ENCODE measurements around the gene ZCCHC8.

ZCCHC8 gene

DNA sequence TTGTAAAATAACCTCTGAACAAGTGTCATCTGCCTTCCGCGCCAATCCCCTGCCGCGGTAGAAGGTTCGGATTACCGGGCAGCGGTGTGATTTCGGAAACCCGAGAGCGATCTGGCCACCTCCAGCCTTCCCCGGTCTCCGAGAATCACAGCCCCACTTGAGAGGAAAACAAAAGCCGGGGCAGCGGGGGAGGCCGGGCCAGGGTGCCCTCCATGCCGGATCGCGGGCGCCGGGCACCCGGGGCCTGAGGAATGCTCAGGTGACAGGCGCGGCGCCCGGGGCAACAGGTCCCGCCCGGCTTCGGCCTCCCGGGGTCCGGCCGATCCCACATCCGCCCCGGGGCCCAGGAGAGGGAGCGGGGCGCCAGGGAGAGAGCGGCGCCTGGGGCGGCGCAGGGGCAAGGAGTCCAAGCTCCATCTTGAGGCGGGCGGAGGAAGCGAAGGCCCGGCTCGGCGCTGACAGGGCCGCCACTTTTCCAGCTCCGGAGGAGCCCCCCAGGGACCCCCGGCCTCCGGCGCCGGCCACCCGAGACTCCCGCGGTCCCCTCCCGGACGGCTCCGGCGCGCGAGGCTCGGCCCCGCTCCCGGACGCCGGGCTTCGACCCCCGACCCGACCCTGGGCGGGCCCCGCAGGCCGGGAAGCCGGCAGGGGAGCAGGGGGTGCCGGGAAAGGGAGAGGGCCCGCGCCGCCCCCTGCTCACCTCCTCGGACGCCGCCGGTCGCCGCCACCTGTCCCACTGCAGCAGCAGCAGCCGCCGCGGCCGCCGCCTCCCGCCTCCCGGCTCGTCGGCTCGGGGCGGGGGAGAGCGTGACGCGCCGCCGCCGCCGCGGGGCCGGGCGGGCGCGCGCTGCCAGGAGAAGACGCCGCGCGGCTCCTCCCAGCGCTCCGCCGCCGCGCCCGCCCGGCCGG is 78.7 kb downstream of the ZCCHC8 start, which contains the start of gene CLIP1:
TSS of gene CLIP1 (minus strand) at position 849 of the 909 bp plus-strand sequence. CDS start 42,217 bp downstream, outside the sequence.
- peak; percentile 60 for DNase-seq
